NCI-H345 treated with DMSO at 0.1 percent for 48 hours (cell line): ENCODE data around the gene PHYHIPL.

Source experiments
- DNase-seq: peaks from one replicate; lab custom pipeline; 2025; ENCODE audit not compliant: unreplicated experiment; lab: John Stamatoyannopoulos, UW

PHYHIPL gene

GRCh38 chr10:59252491-59252890, 76.0 kb downstream of the PHYHIPL start:
- DNase-seq = no peak

GRCh38 chr10:59255463-59255862, 79.0 kb downstream of the PHYHIPL start:
- no peak for DNase-seq

GRCh38 chr10:59257224-59257623, 80.8 kb downstream of the PHYHIPL start:
- no peak for DNase-seq

- no peak for DNase-seq
Observed at GRCh38 chr10:59258890-59259289, 82.4 kb downstream of the PHYHIPL start.

- DNase-seq = no peak
Observed at GRCh38 chr10:59265141-59265540, 88.7 kb downstream of the PHYHIPL start.

- DNase-seq = no peak
Observed at GRCh38 chr10:59266321-59266720, 89.9 kb downstream of the PHYHIPL start.

GRCh38 chr10:59268460-59268859, 92.0 kb downstream of the PHYHIPL start:
- DNase-seq = no peak

- DNase-seq = no peak
Observed at GRCh38 chr10:59269651-59270050, 93.2 kb downstream of the PHYHIPL start.

- no peak for DNase-seq
Observed at GRCh38 chr10:59270492-59270891, 94.0 kb downstream of the PHYHIPL start.

GRCh38 chr10:59271160-59271559, 94.7 kb downstream of the PHYHIPL start:
- peak; percentile 35 for DNase-seq

GRCh38 chr10:59272061-59272460, 95.6 kb downstream of the PHYHIPL start:
- no peak for DNase-seq

- no peak for DNase-seq
Observed at GRCh38 chr10:59273445-59273844, 97.0 kb downstream of the PHYHIPL start.

GRCh38 chr10:59276133-59276532, 99.7 kb downstream of the PHYHIPL start:
- no peak for DNase-seq

- DNase-seq = no peak
Observed at GRCh38 chr10:59276919-59277318, 100.5 kb downstream of the PHYHIPL start.

- DNase-seq = no peak
Observed at GRCh38 chr10:59279476-59279875, 103.0 kb downstream of the PHYHIPL start.

GRCh38 chr10:59279991-59280505, 103.6 kb downstream of the PHYHIPL start:
- no peak for DNase-seq

GRCh38 chr10:59281861-59282260, 105.4 kb downstream of the PHYHIPL start:
- no peak for DNase-seq

- peak; percentile 23 for DNase-seq
Observed at GRCh38 chr10:59283456-59284091, 107.1 kb downstream of the PHYHIPL start.

GRCh38 chr10:59284118-59284975, 107.9 kb downstream of the PHYHIPL start:
- DNase-seq = no peak

- DNase-seq = no peak
Observed at GRCh38 chr10:59285073-59285472, 108.6 kb downstream of the PHYHIPL start.

- no peak for DNase-seq
Observed at GRCh38 chr10:59285848-59286247, 109.4 kb downstream of the PHYHIPL start.

GRCh38 chr10:59287587-59288255, 111.3 kb downstream of the PHYHIPL start:
- DNase-seq = no peak
